H9 (cell line): ENCODE data around the gene IL13RA2. TPM values are rescaled to one million over a fixed set of nuclear protein-coding genes. Genes with fewer than 3 reads are reported as not detected.

ENCODE experiments used
- DNase-seq: peaks from one replicate; pipeline ENCODE4 v3.0.0-alpha.2; 2017
- H2AFZ ChIP-seq: one replicate; pipeline ENCODE4 v1.6.1; 2013; ENCODE audit warnings: mild to moderate bottlenecking, low read length, control low read depth, moderate library complexity
- H2AK5ac ChIP-seq: 2 replicates; pipeline ENCODE4 v1.6.1; 2013; ENCODE audit warnings: low read length, control low read depth, mixed read lengths; ENCODE audit not compliant: insufficient read length
- H2BK120ac ChIP-seq: one replicate; pipeline ENCODE4 v1.6.1; 2013; ENCODE audit warnings: low read depth, mild to moderate bottlenecking, low read length, control low read depth, inconsistent platforms; ENCODE audit not compliant: poor library complexity, severe bottlenecking
- H2BK12ac ChIP-seq: 2 replicates; pipeline ENCODE4 v1.6.1; 2013; ENCODE audit warnings: low read length, control low read depth, mixed read lengths, low read depth; ENCODE audit not compliant: insufficient read length
- H2BK15ac ChIP-seq: 2 replicates; pipeline ENCODE4 v1.6.1; 2013; ENCODE audit warnings: low read depth, low read length, control low read depth
- H2BK20ac ChIP-seq: one replicate; pipeline ENCODE4 v1.6.1; 2013; ENCODE audit warnings: low read depth, mild to moderate bottlenecking, low read length, control low read depth, inconsistent platforms; ENCODE audit not compliant: poor library complexity, severe bottlenecking
- H2BK5ac ChIP-seq: 2 replicates; pipeline ENCODE4 v1.6.1; 2013; ENCODE audit warnings: low read length, control low read depth, mixed read lengths; ENCODE audit not compliant: insufficient read length
- H3K14ac ChIP-seq: 2 replicates; pipeline ENCODE4 v1.6.1; 2013; ENCODE audit warnings: low read length, control low read depth; ENCODE audit not compliant: insufficient read depth
- H3K18ac ChIP-seq: 2 replicates; pipeline ENCODE4 v1.6.1; 2013; ENCODE audit warnings: low read depth, mild to moderate bottlenecking, mixed read lengths, low read length, control low read depth; ENCODE audit not compliant: insufficient read length
- H3K23ac ChIP-seq: 2 replicates; pipeline ENCODE4 v1.6.1; 2013; ENCODE audit warnings: low read length, control low read depth, mixed read lengths, low read depth; ENCODE audit not compliant: insufficient read length
- H3K23me2 ChIP-seq: 2 replicates; pipeline ENCODE4 v1.6.1; 2013; ENCODE audit warnings: low read depth, mild to moderate bottlenecking, mixed read lengths, low read length, control low read depth; ENCODE audit not compliant: insufficient read length, poor library complexity, severe bottlenecking
- H3K27ac ChIP-seq: 2 replicates; pipeline ENCODE4 v1.5.1; 2013; ENCODE audit warnings: low read length, control low read depth, mixed read lengths, low read depth; ENCODE audit not compliant: insufficient read length
- H3K27me3 ChIP-seq: 2 replicates; pipeline ENCODE4 v1.6.1; 2013; ENCODE audit warnings: low read length, control low read depth, inconsistent platforms; ENCODE audit not compliant: insufficient read depth
- H3K4ac ChIP-seq: 2 replicates; pipeline ENCODE4 v1.6.1; 2013; ENCODE audit warnings: low read depth, mild to moderate bottlenecking, control low read depth, inconsistent platforms, low read length, moderate library complexity
- H3K4me1 ChIP-seq: 2 replicates; pipeline ENCODE4 v1.6.1; 2013; ENCODE audit warnings: low read length, control low read depth, inconsistent platforms; ENCODE audit not compliant: insufficient read depth
- H3K4me2 ChIP-seq: 2 replicates; pipeline ENCODE4 v1.6.1; 2013; ENCODE audit warnings: low read length, control low read depth, mixed read lengths; ENCODE audit not compliant: insufficient read length, insufficient read depth
- H3K56ac ChIP-seq: 2 replicates; pipeline ENCODE4 v1.6.1; 2013; ENCODE audit warnings: low read depth, mild to moderate bottlenecking, mixed read lengths, low read length, control low read depth; ENCODE audit not compliant: insufficient read length
- H3K79me1 ChIP-seq: 2 replicates; pipeline ENCODE4 v1.6.1; 2013; ENCODE audit warnings: low read depth, mild to moderate bottlenecking, moderate library complexity, low read length, control low read depth, inconsistent platforms; ENCODE audit not compliant: insufficient read depth, poor library complexity, severe bottlenecking
- H3K79me2 ChIP-seq: 2 replicates; pipeline ENCODE4 v1.6.1; 2013; ENCODE audit warnings: low read length, control low read depth, inconsistent platforms; ENCODE audit not compliant: insufficient read depth
- H3K9ac ChIP-seq: 2 replicates; pipeline ENCODE4 v1.6.1; 2013; ENCODE audit warnings: low read length, control low read depth, mixed read lengths; ENCODE audit not compliant: insufficient read length; ENCODE audit errors: extremely low read depth
- H3K9me3 ChIP-seq: one replicate; pipeline ENCODE4 v1.6.1; 2013; ENCODE audit warnings: low read depth, low read length, inconsistent platforms; ENCODE audit not compliant: control insufficient read depth
- H3T11ph ChIP-seq: one replicate; pipeline ENCODE4 v1.6.1; 2013; ENCODE audit warnings: mild to moderate bottlenecking, low read length, control low read depth, inconsistent platforms
- H4K20me1 ChIP-seq: one replicate; pipeline ENCODE4 v1.6.1; 2013; ENCODE audit not compliant: control insufficient read depth, insufficient read length, insufficient read depth
- H4K5ac ChIP-seq: 2 replicates; pipeline ENCODE4 v1.6.1; 2013; ENCODE audit warnings: low read depth, mild to moderate bottlenecking, mixed read lengths, low read length, control low read depth; ENCODE audit not compliant: insufficient read length
- H4K8ac ChIP-seq: replicated peaks from 2 replicates; pipeline ENCODE4 v1.6.1; 2013; ENCODE audit warnings: low read length, control low read depth, mixed read lengths, low read depth; ENCODE audit not compliant: insufficient read length
- H4K91ac ChIP-seq: 2 replicates; pipeline ENCODE4 v1.6.1; 2013; ENCODE audit warnings: low read depth, mild to moderate bottlenecking, moderate library complexity, mixed read lengths, low read length, control low read depth; ENCODE audit not compliant: insufficient read length
- H3K27ac Mint-ChIP-seq, 3 experiments: 2 replicates in 2 of 3; 3 replicates in 1 of 3; pipeline ENCODE4 v1.8.0; 2020 to 2021; ENCODE audit warnings: mixed read lengths in 3 of 3, mild to moderate bottlenecking in 1 of 3, moderate library complexity in 1 of 3
- H3K27me3 Mint-ChIP-seq: 2 replicates; pipeline ENCODE4 v1.8.0; 2021; ENCODE audit warnings: low read depth, mild to moderate bottlenecking, moderate library complexity, mixed read lengths
- H3K36me3 Mint-ChIP-seq, 3 experiments: 2 replicates in 2 of 3; 3 replicates in 1 of 3; pipeline ENCODE4 v1.8.0; 2020 to 2021; ENCODE audit warnings: low read depth in 3 of 3, mixed read lengths in 3 of 3; ENCODE audit not compliant: insufficient read depth in 1 of 3
- H3K4me1 Mint-ChIP-seq, 2 experiments: 2 replicates each; pipeline ENCODE4 v1.8.0; 2020; ENCODE audit warnings: mixed read lengths in 2 of 2
- H3K4me3 Mint-ChIP-seq, 2 experiments: 2 replicates in 1 of 2; 3 replicates in 1 of 2; pipeline ENCODE4 v1.8.0; 2020 to 2021; ENCODE audit warnings: mild to moderate bottlenecking in 2 of 2, mixed read lengths in 2 of 2, moderate library complexity in 1 of 2
- H3K9me3 Mint-ChIP-seq, 2 experiments: 2 replicates in 1 of 2; 3 replicates in 1 of 2; pipeline ENCODE4 v1.8.0; 2020; ENCODE audit warnings: mild to moderate bottlenecking in 2 of 2, mixed read lengths in 2 of 2, moderate library complexity in 1 of 2
- CTCF ChIP-seq: fragments of 200-600 bp; sonication (generic); conservative IDR thresholded peaks from 3 replicates; pipeline ENCODE4 v1.8.0; 2021; ENCODE audit warnings: antibody characterized with exemption, mild to moderate bottlenecking
- WGBS: extraction: QIAGEN DNeasy Blood & Tissue Kit; methylation state at CpG from one replicate; pipeline ENCODE4 v1.1.7; 2013; ENCODE audit warnings: missing lambda C conversion rate, low lambda C conversion rate, mixed read lengths; ENCODE audit not compliant: insufficient read length; ENCODE audit errors: extremely low coverage; 5-methylcytosine and 5-hydroxymethylcytosine counted together
- total RNA-seq: library from RNA; stranded (reverse); gene quantifications from 2 replicates; pipeline ENCODE4 v1.2.1, GENCODE V29; 2021

IL13RA2 gene
- total RNA-seq, 1 experiment from 2014 or later, result not detected

GRCh38 chrX:115030625-115031024 lies 13.2 kb upstream of the IL13RA2 start:
- Histone ChIP-seq H2BK20ac (no peak overlapping the region), H3K23me2 (no peaks in the 10 kb centered on the region), H3K23ac (no peak overlapping the region), H4K5ac (no peak overlapping the region), H2BK5ac (no peak overlapping the region), H3K4ac (no peak overlapping the region), H4K20me1 (no peaks in the 10 kb centered on the region), H3K27me3 (no peaks in the 10 kb centered on the region; the same call in 1 of the 2 replicates), H3K4me2 (no peak overlapping the region), H3K14ac (no peak overlapping the region), H3K27ac (no peak overlapping the region), H2BK15ac (no peak overlapping the region), H3K79me2 (no peaks in the 10 kb centered on the region), H3K4me1 (no peaks in the 10 kb centered on the region), H2AFZ (no peak overlapping the region), H3K9me3 (no peaks in the 10 kb centered on the region), H2BK120ac (no peak overlapping the region), H3K56ac (no peak overlapping the region), H3K79me1 (no peaks in the 10 kb centered on the region), H3K9ac (no peak overlapping the region), H3T11ph (no peak overlapping the region), H4K8ac (no peak overlapping the region), H2AK5ac (no peak overlapping the region), H4K91ac (no peak overlapping the region), H3K18ac (no peak overlapping the region), H2BK12ac (no peak overlapping the region)
- H3K9me3 Mint-ChIP-seq, result no peaks in the 10 kb centered on the region
- H3K4me3 Mint-ChIP-seq, result no peak overlapping the region
- peaks cover 1% of the 10 kb centered on the region for H3K27me3 Mint-ChIP-seq
- no peaks in the 10 kb centered on the region for H3K36me3 Mint-ChIP-seq
- H3K4me1 Mint-ChIP-seq, result no peaks in the 10 kb centered on the region
- no peak for TF ChIP-seq CTCF
- no peak for DNase-seq
- WGBS, result no CpG with 5 or more reads among the region's 2 CpGs
- H3K27ac Mint-ChIP-seq, result no peak overlapping the region
